Femur (tissue), 1 donor: ENCODE data around the gene TCOF1.

Experiments
- DNase-seq: peaks from one replicate; pipeline ENCODE4 v3.0.0-alpha.2; 2017

The TCOF1 gene

DNA sequence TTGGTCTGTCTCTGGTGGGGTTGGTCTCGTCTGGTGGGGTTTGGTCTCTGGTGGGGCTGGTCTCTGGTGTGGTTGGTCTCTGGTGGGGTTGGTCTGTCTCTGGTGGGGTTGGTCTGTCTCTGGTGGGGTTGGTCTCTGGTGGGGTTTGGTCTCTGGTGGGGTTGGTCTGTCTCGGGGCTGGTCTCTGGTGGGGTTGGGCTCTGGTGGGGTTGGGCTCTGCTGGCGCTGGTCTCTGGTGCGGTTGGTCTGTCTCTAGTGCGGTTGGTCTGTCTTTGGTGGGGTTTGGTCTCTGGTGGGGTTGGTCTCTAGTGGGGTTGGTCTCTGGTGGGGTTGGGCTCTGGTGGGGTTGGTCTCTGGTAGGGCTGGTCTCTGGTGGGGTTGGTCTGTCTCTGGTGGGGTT lies 71.5 kb downstream of the TCOF1 start:
- no peak for DNase-seq

DNA sequence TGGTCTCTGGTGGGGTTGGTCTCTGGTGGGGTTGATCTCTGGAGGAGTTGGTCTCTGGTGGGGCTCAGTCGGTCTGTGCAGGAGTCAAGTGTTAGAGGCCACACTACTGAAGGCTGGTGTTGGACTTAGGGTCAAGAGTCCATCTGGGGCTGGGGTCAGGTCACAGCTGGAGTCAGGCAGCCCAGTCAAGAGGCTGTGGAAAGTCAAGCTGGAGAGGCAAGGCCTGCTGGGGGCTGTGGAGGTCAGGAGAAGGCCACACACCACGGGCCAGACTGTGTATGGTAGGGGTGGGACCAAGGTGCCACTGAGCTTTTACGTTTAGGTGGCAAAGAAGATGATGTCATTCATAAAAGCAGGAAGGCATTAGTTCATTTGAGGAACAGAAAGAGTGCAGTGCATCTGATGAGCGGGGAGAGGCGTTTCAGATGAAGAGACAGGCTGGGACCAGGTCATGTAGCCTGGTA lies 71.9 kb downstream of the TCOF1 start:
- no peak for DNase-seq

DNA sequence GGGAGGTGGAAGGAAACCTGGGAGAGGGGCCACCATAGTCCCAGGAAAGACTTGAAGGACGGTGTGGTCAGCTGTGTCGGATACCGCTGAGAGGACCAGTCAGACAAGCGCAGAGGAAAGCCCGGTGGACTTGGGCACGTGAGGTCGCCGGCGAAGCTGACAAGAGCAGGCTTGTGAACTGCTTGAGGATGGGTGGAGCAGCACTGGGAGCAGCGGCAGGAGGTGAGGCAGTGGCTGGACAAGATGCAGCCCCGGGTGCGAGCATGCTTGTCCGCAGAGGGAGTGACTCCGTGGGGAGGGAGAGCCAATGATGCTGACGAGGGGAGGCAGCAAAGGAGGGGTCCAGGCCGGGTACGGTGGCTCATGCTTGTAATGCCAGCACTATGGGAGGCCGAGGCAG lies 73.6 kb downstream of the TCOF1 start:
- DNase-seq: no peak

DNA sequence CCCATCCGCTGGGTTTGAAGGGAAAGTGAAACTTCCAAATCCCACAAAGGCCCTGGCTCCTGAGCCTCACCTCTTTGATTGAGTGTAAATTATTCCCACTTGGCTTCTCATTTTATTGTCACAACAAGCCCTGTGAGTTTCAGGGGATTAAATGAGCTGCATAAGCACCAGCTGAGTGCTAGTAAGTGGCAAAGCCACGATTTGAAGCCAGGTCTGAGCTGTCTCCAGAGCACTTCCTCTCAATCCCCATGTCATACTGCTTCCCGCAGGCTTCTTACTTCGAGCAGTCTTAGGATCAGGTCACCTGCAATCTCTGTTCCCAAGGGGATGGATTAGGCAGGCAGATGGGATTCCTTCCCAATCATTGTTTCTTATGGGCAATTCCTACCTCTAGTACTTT lies 74.1 kb downstream of the TCOF1 start:
- DNase-seq: no peak

DNA sequence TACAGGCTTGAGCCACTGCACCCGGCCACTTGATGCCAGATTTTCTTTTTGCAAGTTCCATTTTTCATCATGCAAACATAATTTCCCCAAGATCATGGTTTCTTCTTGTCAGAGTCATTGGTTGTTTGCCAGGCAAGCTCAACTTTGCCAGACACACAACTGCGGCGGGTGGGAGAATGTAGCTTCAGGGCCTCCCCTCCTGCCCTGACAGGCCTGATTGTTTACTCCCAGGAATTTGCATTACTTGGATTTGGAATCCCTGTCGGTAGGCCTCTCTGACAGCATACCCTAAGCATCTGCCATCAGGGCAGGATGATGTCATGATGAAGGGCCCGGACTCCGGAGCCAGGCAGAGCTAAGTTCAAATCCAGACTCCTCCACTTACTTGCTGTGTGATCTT lies 77.0 kb downstream of the TCOF1 start:
- peak; percentile 55 for DNase-seq

DNA sequence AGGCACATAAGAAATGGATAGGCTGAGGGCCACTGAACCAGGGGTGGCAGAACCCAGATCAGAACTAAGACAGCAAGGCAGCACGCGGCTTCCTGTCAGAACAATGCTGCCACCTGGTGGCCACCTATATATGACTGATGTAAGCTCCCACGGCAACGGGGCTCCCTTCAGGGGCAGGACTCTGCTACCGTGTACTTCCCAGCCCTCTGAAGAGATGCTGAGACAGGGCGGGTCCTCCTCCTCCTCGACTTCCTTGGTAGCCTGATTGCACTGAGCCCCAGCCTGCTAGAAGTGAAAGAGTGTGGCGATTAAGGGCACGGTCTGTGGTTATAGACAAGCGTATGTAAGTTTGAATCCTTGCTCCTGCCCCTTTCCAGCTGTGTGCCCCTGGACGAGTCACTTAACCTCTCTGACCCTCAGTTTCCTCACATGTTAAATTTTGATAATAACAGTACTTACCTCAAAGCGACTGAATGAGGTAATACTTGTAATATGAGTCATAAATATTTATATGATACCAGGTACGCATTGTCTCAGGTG lies 78.7 kb downstream of the TCOF1 start:
- DNase-seq: peak; percentile 89

DNA sequence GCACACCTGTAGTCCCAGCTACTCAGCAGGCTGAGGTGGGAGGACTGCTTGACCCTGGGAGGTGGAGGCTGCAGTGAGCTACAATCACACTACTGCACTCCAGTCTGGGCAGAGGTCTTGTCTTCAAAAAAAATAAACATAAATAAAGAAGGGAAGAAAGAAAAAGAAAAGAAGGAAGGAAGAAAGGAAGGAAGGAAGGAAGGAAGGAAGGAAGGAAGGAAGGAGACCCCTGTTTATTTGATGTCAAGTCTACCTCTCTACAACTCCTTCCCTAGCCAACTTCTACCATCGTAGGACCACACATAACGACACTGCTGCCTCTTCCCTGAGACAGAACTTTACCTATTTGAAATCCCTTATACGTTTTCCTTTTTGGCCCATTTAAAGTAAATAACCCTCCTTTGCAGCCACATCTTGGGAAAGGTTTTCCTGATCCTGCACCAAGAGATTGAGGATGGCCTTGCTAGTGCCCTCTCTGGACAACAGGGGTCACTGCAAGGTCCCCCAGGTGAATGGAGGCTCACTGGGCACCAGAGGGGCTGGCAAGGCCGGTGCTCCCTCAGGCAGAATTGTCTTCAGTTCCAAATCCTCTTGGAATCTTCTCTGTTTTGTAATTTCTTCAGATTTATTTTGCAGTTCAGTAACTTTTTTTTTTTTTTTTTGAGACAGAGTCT lies 81.5 kb downstream of the TCOF1 start:
- no peak for DNase-seq

DNA sequence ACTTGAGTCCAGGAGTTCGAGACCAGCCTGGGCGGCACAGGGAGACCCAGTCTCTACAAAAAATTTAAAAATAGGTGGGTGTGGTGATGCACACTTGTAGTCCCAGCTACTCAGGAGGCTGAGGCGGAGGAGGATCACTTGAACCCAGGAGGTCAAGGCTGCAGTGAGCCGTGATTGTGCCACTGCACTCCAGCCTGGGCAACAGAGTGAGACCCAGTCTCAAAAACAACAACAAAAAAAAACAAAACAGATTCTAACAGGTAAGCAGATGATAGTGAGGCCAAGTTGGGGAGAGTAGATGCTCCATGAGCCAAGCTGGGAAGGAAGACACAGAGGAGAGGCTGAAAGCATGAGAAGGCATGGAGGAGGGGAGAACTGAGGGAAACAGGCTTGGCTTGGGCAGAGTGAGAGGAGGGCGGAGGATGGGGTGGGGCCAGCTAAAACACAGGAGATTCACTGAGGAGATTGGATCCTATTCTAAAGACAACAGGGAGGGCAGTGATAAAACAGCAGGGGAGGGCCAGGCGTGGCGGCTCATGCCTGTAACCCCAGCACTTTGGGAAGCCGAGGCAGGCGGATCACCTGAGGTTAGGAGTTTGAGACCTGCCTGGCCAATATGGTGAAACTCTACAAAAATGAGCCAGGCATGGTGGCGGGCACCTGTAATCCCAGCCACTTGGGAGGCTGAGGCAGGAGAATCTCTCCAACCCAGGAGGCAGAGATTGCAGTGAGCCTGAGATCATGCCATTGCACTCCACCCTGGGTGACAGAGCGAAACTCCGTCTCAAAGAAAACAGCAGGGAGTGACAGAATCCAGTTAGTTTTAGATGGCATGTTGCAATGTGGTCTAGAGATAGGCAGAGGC lies 83.7 kb downstream of the TCOF1 start:
- DNase-seq: no peak

DNA sequence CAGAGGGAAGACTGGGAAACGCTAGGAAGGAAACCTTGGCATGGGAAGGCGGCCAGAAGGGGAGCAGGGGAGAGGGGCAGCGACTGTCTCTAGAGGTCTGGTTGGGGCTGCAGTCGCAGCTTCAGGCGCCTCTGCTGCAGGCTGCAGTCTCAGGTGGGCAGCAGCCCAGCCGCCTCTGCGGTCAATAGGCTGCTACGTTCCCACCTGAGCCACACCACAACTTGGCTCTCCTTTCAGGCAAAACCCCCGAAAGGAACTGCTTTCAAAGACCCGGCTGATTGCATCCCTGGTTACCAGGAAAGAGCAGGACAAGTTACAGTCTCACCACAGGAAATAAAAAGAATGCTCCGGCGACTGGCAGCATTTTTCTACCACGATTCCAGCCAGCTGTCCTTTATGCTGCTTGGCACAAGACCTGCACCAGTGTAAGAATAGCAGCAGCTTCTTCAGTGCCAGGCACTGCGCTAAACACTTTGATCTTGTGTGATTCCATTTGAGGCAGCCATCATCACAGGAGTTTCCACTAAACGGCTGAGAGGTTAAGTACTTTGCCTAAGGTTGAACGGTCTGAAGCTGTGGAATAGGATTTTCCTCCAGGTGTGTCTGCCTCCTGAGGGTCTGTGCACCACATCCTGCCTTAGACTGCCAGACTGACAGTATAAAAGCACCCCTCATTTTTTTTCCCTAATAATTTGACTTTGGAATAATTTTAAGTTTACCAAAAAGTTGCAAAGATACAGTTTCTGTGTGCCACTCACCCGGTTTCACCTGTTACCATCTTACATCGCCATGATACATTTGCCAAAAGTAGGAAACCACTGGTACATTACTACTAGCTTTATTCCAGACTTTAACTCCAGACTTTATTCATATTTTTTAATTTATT lies 84.6 kb downstream of the TCOF1 start:
- no peak for DNase-seq

DNA sequence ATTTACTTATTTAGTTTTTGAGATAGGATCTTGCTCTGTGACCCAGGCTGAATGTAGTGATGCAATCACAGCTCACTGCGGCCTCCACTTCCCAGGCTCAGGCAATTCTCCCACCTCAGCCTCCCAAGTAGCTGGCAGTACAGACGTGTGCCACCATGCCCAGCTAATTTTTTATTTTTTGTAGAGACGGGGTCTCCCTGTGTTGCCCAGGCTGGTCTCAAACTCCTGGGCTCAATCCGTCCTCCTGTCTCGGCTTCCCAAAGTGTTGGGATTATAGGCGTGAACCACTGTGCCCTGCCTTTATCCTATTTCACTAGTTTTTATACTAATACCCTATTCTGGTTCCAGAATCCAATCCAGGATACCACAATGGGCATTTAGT lies 85.2 kb downstream of the TCOF1 start:
- DNase-seq: no peak

DNA sequence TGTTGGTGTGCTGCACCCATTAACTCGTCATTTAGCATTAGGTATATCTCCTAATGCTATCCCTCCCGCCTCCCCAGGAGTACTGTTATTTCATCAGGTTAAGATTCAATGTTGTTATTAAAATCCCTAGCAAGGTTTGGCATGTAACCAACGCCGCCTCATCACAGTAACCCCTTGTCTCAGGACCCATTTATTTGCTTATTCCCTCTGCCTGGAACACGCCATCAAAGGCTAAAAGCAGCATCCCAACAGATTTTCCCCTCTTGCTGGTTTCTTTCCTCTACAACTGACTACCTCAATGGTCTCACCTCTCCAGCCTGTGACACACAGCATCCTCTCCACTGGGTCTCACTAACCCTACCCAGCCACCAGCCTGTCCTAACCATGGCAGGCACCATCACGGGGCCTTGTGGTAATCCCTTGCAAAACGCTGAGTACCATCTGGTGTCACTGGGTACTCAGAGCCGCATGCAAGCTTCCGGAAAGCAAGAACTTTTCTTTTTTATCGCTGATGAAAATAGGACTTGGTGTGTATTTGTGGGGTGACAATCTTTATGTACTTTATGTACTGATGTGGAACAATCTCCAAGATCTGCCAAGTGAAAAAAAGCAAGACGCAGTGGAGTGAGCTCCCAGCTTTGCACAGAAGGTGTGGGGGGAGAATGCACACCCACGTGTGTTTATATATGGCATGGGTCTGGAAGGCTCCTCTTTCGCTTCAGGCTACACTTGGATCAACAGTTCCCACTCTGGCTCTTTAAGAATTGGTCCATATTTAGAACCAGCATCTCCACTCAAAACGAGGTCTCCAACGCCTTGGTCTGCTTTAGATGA lies 86.0 kb downstream of the TCOF1 start:
- no peak for DNase-seq

DNA sequence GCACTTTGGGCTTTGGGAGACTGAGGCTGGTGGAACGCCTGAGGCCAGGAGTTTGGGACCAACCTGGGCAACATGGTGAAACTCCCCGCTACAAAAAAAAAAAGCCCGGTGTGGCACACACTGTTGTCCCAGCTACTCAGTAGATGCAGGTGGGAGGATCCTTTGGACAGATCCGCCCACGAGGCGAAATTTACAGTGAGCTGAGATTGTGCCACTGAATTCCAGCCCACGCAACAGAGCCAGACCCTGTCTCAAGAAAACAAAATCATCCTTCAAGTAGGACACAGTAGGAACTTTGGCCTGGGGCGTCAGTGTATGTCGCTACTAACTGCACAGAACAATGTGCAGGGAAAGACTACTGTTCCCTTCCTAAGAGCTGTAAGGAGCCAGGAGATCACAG lies 87.3 kb downstream of the TCOF1 start:
- DNase-seq: no peak

DNA sequence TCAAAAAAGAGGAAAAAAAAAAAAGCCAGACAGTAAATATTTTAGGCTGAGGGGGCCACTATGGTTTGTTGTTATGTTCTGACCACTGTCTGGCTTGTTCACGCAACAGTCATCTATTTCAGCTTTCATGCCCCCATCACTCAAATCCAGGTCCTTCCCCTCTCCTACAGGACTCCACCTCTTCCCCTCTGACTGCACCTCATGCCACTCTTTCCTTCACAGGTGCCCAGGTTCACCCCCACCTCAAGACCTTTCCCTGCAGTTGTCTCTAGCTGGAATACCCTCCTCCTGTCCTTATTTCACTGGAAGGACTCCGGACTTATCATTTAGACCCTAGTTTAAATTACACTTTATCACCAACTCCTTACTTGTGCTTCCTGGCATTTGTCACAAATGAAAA lies 88.6 kb downstream of the TCOF1 start:
- DNase-seq: no peak

DNA sequence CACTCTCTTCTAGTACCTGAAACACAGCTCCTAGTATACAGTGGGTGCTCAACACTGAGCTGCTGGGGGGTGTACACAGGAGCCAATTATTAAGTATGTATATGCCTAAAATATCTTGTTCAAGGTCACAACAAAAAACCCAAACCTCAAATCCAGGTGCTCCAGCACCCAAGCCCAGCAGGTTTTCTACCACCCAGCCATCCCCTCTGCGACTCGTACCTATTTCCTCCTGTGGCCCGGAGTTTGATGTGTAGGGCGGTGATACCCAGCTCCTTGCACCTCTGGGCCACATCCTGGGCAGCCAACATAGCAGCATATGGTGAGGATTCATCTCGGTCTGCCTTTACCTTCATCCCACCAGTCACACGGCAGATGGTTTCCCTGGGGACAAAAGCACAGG lies 89.1 kb downstream of the TCOF1 start:
- no peak for DNase-seq

DNA sequence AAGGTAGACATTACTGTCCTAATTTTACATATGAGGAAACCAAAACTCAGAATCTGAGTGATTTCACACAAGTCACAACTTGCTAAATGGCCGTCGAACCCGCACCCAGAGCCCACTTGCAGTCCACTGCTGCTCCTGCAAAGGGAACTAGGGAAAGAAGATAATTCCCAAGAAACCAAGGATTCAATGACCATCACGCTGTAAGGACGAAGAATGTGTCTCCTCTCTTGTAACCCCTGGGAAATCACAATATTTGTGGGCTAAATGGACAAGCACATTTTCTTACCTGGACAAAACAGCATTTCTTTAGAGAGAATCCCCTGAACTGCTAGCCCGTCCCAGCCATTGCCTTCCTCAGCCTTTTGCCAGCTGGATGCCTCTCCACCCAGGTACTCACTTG lies 89.7 kb downstream of the TCOF1 start:
- DNase-seq: no peak

DNA sequence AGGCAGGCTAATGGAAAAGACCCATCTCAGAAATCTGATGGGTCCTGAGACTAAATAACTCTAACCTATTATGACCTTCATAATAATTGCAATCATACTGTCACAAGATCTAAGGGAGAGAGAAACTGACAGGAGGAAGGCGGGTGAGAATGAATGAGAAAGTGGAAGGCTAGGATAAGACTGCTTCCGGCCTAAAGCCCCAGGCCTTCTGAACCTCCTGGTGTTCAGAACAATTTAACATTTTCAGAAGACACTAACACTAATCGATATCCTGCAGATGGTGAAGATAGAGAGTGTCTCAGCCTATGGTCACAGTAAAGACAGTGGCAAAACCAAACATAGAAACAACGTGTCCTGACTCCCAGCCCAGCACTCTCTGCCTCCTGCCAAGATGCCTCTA lies 90.8 kb downstream of the TCOF1 start:
- no peak for DNase-seq

DNA sequence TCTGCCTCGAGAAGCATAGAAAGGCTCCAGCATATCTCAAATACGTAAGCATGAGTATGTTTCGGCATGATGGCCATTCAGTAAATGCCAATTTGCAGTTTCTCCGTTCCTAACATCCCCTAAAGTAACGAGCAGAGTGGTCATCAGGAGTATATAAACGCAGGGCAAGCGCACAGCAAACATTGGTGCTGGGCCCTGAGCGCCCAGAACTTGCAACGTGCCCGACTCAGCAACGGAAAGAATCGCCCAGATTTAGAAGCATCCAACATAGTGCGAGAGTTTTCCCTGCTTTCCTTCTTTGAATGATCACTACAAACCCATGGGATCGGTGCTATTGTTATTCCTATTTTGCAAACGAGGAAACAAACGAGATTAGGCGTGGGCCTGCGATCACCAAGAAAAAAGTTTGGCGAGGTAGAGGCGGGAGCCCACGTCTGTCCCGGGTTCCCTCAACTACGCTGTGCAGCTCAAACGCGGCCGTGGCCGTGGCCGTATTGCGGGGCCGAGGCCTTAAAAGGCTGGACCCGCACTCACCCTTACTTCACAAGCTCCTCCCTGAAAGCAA lies 91.5 kb downstream of the TCOF1 start:
- no peak for DNase-seq
